Omental fat pad (tissue), 4 donors: Measurements from ENCODE around the gene THOC1. TPM values are rescaled to one million over a fixed set of nuclear protein-coding genes. Genes with fewer than 3 reads are reported as not detected.

Source experiments
- ATAC-seq: fragments of 150-250 bp; one replicate; pipeline ENCODE4 v1.9.1; 2016; ENCODE audit warnings: mild to moderate bottlenecking, moderate library complexity; ENCODE audit not compliant: low FRiP score
- DNase-seq: peaks from one replicate; pipeline ENCODE4 v3.0.0-alpha.2; 2019; ENCODE audit warnings: low spot score
- CTCF ChIP-seq, 3 donors: fragments of 450-650 bp; IDR thresholded peaks; one replicate each; pipeline ENCODE4 v1.5.1; 2016 to 2017; ENCODE audit warnings: antibody characterized with exemption in 3 of 3, mild to moderate bottlenecking in 3 of 3, moderate library complexity in 2 of 3
- total RNA-seq, 4 donors: library from RNA; depleted of rRNA; stranded (reverse); fragments of >200 nt; gene quantifications; one replicate each; pipeline ENCODE4 v1.1.0, GENCODE V29; 2016

THOC1 gene
- total RNA-seq, 4 donors from 2014 or later, result 33.0 to 60.6 (median 45.9) TPM

- no peak for TF ChIP-seq CTCF (IDR thresholded peaks at IDR 0.05)
- DNase-seq, result no peak
- ATAC-seq, result no peak
Observed at GRCh38 chr18:220708-221107, 47.1 kb downstream of the THOC1 start.

GRCh38 chr18:217532-218336 is 50.1 kb downstream of the THOC1 start:
- DNase-seq (no peak), ATAC-seq (no peak)
- no peak for TF ChIP-seq CTCF (IDR thresholded peaks at IDR 0.05)

GRCh38 chr18:215448-216010 is 52.3 kb downstream of the THOC1 start:
- DNase-seq (no peak), ATAC-seq (no peak)
- no peak for TF ChIP-seq CTCF (IDR thresholded peaks at IDR 0.05)

- ATAC-seq (no peak), DNase-seq (no peak)
- no peak for TF ChIP-seq CTCF (IDR thresholded peaks at IDR 0.05)
Observed at GRCh38 chr18:213966-214365, 53.9 kb downstream of the THOC1 start.

GRCh38 chr18:213505-213904 is 54.3 kb downstream of the THOC1 start:
- ATAC-seq, result no peak
- no peak for DNase-seq
- TF ChIP-seq CTCF (IDR thresholded peaks at IDR 0.05), result no peak

GRCh38 chr18:212780-213179 is 55.1 kb downstream of the THOC1 start:
- TF ChIP-seq CTCF (IDR thresholded peaks at IDR 0.05), result no peak
- ATAC-seq (no peak), DNase-seq (no peak)

GRCh38 chr18:211582-211981 is 56.3 kb downstream of the THOC1 start:
- TF ChIP-seq CTCF (IDR thresholded peaks at IDR 0.05), result no peak
- no peak for ATAC-seq
- no peak for DNase-seq
